GM23338 (cell line): ENCODE measurements around the gene POSTN. TPM values are rescaled to one million over a fixed set of nuclear protein-coding genes. Genes with fewer than 3 reads are reported as not detected.

Source experiments
- ATAC-seq: fragments of 200-7000 bp; cut with Tn5 transposase; 3 replicates; pipeline ENCODE4 v1.9.1; 2020
- DNase-seq: peaks from one replicate; pipeline ENCODE4 v3.0.0-alpha.2; 2015; ENCODE audit warnings: low spot score
- H2AFZ ChIP-seq: fragments of 200-600 bp; sonication (generic); 2 replicates; pipeline ENCODE4 v1.8.0; 2016; ENCODE audit warnings: antibody characterized with exemption, mild to moderate bottlenecking, moderate library complexity
- H3F3A ChIP-seq: fragments of 200-600 bp; sonication (generic); replicated peaks from 2 replicates; pipeline ENCODE4 v1.8.0; 2017; ENCODE audit warnings: antibody characterized with exemption, mixed run types, low read depth
- H3K27ac ChIP-seq: fragments of 200-600 bp; sonication (generic); 2 replicates; pipeline ENCODE4 v1.6.1; 2016; ENCODE audit warnings: low read depth
- H3K27me3 ChIP-seq: fragments of 200-600 bp; sonication (generic); 2 replicates; pipeline ENCODE4 v1.8.0; 2016; ENCODE audit warnings: mild to moderate bottlenecking, mixed run types, moderate library complexity; ENCODE audit not compliant: insufficient read depth
- H3K36me3 ChIP-seq: fragments of 200-600 bp; sonication (generic); 2 replicates; pipeline ENCODE4 v1.8.0; 2016; ENCODE audit warnings: mild to moderate bottlenecking; ENCODE audit not compliant: insufficient read depth
- H3K4me1 ChIP-seq: fragments of 200-600 bp; sonication (generic); 2 replicates; pipeline ENCODE4 v1.8.0; 2016; ENCODE audit warnings: mild to moderate bottlenecking, moderate library complexity; ENCODE audit not compliant: insufficient read depth
- H3K4me2 ChIP-seq: fragments of 200-600 bp; sonication (generic); 2 replicates; pipeline ENCODE4 v1.7.1; 2017; ENCODE audit warnings: mixed run types
- H3K4me3 ChIP-seq: fragments of 200-600 bp; sonication (generic); 2 replicates; pipeline ENCODE4 v1.6.1; 2016; ENCODE audit warnings: mixed run types
- H3K79me2 ChIP-seq: fragments of 200-600 bp; sonication (generic); replicated peaks from 2 replicates; pipeline ENCODE4 v1.8.0; 2017; ENCODE audit warnings: mild to moderate bottlenecking; ENCODE audit not compliant: insufficient read depth
- H3K9me2 ChIP-seq: fragments of 200-600 bp; sonication (generic); 2 replicates; pipeline ENCODE4 v1.8.0; 2017; ENCODE audit not compliant: insufficient read depth
- H4K20me1 ChIP-seq: fragments of 200-600 bp; sonication (generic); replicated peaks from 2 replicates; pipeline ENCODE4 v1.8.0; 2017; ENCODE audit warnings: mild to moderate bottlenecking; ENCODE audit not compliant: insufficient read depth
- H3K27ac Mint-ChIP-seq: 2 replicates; pipeline ENCODE4 v1.8.0; 2020; ENCODE audit warnings: inconsistent platforms, mild to moderate bottlenecking, moderate library complexity, mixed read lengths
- H3K27me3 Mint-ChIP-seq: 3 replicates; pipeline ENCODE4 v1.8.0; 2022; ENCODE audit warnings: low read depth, mild to moderate bottlenecking, moderate library complexity, mixed read lengths, inconsistent platforms; ENCODE audit not compliant: insufficient read depth, poor library complexity
- H3K36me3 Mint-ChIP-seq: 3 replicates; pipeline ENCODE4 v1.8.0; 2021; ENCODE audit warnings: low read depth, mild to moderate bottlenecking, inconsistent platforms, moderate library complexity, mixed read lengths
- H3K4me1 Mint-ChIP-seq: 3 replicates; pipeline ENCODE4 v1.8.0; 2020; ENCODE audit warnings: mild to moderate bottlenecking, inconsistent platforms, mixed read lengths
- H3K4me3 Mint-ChIP-seq: 3 replicates; pipeline ENCODE4 v1.8.0; 2021; ENCODE audit warnings: moderate library complexity, mild to moderate bottlenecking, inconsistent platforms, mixed read lengths
- H3K9me3 Mint-ChIP-seq: 3 replicates; pipeline ENCODE4 v1.8.0; 2020; ENCODE audit warnings: moderate library complexity, mild to moderate bottlenecking, inconsistent platforms, mixed read lengths
- CTCF ChIP-seq, 2 experiments: fragments of 200-600 bp in 1 of 2; sonication (generic) in 1 of 2; conservative IDR thresholded peaks; 2 replicates each; pipeline versions ENCODE4 v1.5.1 to v1.6.1; 2016 to 2017; ENCODE audit warnings: antibody characterized with exemption in 2 of 2, low read depth in 2 of 2, mild to moderate bottlenecking in 2 of 2, moderate library complexity in 1 of 2
- ETS1 ChIP-seq: IDR thresholded peaks from 2 replicates; pipeline ENCODE4 v1.6.1; 2016; ENCODE audit warnings: antibody characterized with exemption
- EZH2 ChIP-seq: fragments of 200-600 bp; sonication (generic); IDR thresholded peaks from one replicate; pipeline ENCODE4 v1.8.0; 2017; ENCODE audit warnings: antibody characterized with exemption, mild to moderate bottlenecking, low read depth; ENCODE audit not compliant: unreplicated experiment
- EZH2phosphoT487 ChIP-seq: fragments of 200-600 bp; sonication (generic); IDR thresholded peaks from one replicate; pipeline ENCODE4 v1.8.1; 2018; ENCODE audit warnings: antibody characterized with exemption; ENCODE audit not compliant: unreplicated experiment
- JUNB ChIP-seq: IDR thresholded peaks from one replicate; pipeline ENCODE4 v1.6.1; 2016; ENCODE audit warnings: antibody characterized with exemption; ENCODE audit not compliant: unreplicated experiment
- POLR2AphosphoS5 ChIP-seq: IDR thresholded peaks from 2 replicates; pipeline ENCODE4 v1.6.1; 2016; ENCODE audit warnings: antibody characterized with exemption, low read depth
- REST ChIP-seq: IDR thresholded peaks from one replicate; pipeline ENCODE4 v1.6.1; 2018; ENCODE audit warnings: antibody characterized with exemption; ENCODE audit not compliant: unreplicated experiment
- STAT1 ChIP-seq: IDR thresholded peaks from one replicate; pipeline ENCODE4 v1.6.1; 2016; ENCODE audit warnings: antibody characterized with exemption; ENCODE audit not compliant: unreplicated experiment
- ZNF114 ChIP-seq: fragments of 250-450 bp; sonication (Bioruptor Pico); IDR thresholded peaks from 2 replicates; pipeline ENCODE4 v1.5.0; 2020; ENCODE audit warnings: mild to moderate bottlenecking, moderate library complexity
- ZNF331 ChIP-seq: fragments of 250-450 bp; sonication (Bioruptor Pico); IDR thresholded peaks from 2 replicates; pipeline ENCODE4 v1.5.0; 2020; ENCODE audit warnings: low read depth, mild to moderate bottlenecking, moderate library complexity
- ZNF462 ChIP-seq: fragments of 250-450 bp; sonication (Bioruptor Pico); IDR thresholded peaks from 2 replicates; pipeline ENCODE4 v1.5.0; 2020; ENCODE audit warnings: mild to moderate bottlenecking, moderate library complexity
- polyA plus RNA-seq: library from polyadenylated mRNA; unstranded; fragments of >200 nt; fragmentation: Nextera tagmentation; extraction: Ambion mirVana; gene quantifications from 2 replicates; pipeline ENCODE4 v1.2.1, GENCODE V29; 2016
- total RNA-seq: library from RNA; depleted of rRNA; stranded (reverse); fragments of >200 nt; shearing (Covaris generic); gene quantifications from 2 replicates; pipeline ENCODE4 v1.2.3, GENCODE V29; 2014

POSTN gene
- total and polyA plus RNA-seq, 2 experiments from 2014 or later: 0.21 to 0.31 TPM

GRCh38 chr13:37565425-37565824 lies 33.1 kb downstream of the POSTN start:
- Histone ChIP-seq H3K27ac (no peak overlapping the region), H3K4me1 (no peaks in the 10 kb centered on the region), H3K27me3 (no peaks in the 10 kb centered on the region), H3K4me2 (no peak overlapping the region), H3K4me3 (no peak overlapping the region), H3F3A (no peaks in the 10 kb centered on the region), H2AFZ (no peak overlapping the region), H3K9me2 (no peaks in the 10 kb centered on the region), H4K20me1 (no peaks in the 10 kb centered on the region), H3K79me2 (no peaks in the 10 kb centered on the region), H3K36me3 (no peaks in the 10 kb centered on the region)
- H3K9me3 Mint-ChIP-seq: no peaks in the 10 kb centered on the region
- no peaks in the 10 kb centered on the region for H3K36me3 Mint-ChIP-seq
- no peaks in the 10 kb centered on the region for H3K27me3 Mint-ChIP-seq
- DNase-seq (no peak), ATAC-seq (no peak)
- no peak for TF ChIP-seq POLR2AphosphoS5
- TF ChIP-seq ZNF462: no peak
- TF ChIP-seq ETS1: no peak
- no peak for TF ChIP-seq ZNF331
- no peak for TF ChIP-seq REST
- no peak for TF ChIP-seq EZH2phosphoT487
- no peak for TF ChIP-seq EZH2
- no peak for TF ChIP-seq ZNF114 (CRISPR knock-in tag)
- TF ChIP-seq STAT1: no peak
- TF ChIP-seq JUNB: no peak
- TF ChIP-seq CTCF (conservative IDR thresholded peaks at IDR 0.05; ENCODE audit: low read depth in 2 of 2): no peak
- H3K4me1 Mint-ChIP-seq: peaks cover 2% of the 10 kb centered on the region; the same call in 1 of the 3 replicates
- no peak overlapping the region for H3K27ac Mint-ChIP-seq
- no peak overlapping the region for H3K4me3 Mint-ChIP-seq
